ENCODE results near the gene TCF20.

The TCF20 gene

GRCh38 chr22:42300259-42301076 is 30.0 kb upstream of the TCF20 start:
- peak; percentile 24 for DNase-seq

- DNase-seq: peak; percentile 27
These were observed 29.3 kb upstream of the TCF20 start for GRCh38 chr22:42299586-42300258.

GRCh38 chr22:42298746-42299145 is 28.3 kb upstream of the TCF20 start:
- DNase-seq: no peak

- DNase-seq: no peak
These were observed 27.3 kb upstream of the TCF20 start for GRCh38 chr22:42297778-42298177.

GRCh38 chr22:42296883-42297282 is 26.4 kb upstream of the TCF20 start:
- DNase-seq: no peak

DNA sequence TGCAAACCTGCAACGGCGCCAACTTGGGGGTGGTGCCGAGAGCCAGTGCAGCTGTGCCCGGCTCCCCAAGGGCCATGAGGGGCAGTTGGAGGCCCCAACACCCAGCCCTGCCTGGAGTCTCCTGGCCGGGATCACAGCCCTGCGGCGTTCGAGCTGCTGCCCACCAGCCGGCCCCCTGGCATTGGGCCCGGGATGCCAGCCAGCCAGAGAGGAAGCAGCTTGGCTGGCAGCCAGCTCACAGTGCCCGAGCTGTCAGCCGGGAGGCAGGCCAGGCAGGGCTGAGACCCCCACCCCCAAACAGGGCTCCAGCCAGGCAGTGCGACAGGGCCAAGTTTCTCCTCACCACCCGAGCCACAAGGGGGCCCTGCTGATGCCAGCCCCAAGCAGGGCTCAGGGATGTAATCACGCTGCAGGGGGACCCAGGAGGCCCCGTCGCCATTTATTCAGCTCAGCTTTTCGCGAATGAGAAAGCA is 26.0 kb upstream of the TCF20 start:
- no peak for DNase-seq

DNA sequence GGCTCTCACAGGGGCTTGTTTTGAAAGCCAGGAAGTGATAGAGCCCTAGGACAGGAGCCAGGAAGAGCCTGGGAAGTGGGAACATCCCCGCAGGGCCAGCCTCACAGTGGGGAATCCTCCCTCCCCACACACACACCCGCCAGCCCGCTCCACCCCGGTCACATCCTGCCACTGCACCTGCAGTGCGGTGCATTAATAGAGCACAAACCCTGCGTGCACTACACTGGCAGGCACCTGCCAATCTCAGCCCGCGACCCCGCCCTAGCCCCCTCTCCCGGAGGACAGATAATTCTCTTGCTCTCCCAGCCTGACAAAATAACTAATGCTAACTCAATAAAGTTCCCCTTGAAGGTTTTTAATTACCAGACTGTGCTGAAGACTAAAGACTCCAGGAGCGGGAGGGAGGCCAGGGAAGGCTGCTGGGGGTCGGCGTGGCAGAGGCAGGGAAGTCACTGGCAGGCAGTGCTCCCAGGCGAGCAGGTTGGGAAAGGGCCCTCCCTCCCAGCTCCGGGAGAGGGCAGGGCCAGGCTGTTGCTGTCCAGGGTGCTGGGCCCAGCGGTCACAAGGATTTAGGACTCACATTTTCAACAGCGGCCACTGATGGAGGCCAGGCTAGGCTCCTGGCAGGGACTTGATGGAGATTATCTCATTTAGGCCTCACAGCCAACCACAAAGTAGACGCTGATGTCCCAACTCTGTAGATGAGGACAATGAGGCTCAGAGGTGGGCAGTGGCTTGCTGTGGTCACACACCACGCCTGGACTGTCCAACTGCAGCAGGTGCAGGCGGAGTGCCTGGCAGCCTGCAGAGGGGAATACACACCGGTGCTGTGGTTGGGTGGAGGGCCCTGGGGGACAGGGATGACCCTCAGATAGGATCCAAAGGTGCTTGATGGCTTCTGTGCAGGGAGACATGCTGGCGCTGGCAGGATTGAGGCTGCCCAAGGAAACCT is 23.9 kb upstream of the TCF20 start:
- no peak for DNase-seq

GRCh38 chr22:42292732-42293520 is 22.5 kb upstream of the TCF20 start:
- DNase-seq: no peak

DNA sequence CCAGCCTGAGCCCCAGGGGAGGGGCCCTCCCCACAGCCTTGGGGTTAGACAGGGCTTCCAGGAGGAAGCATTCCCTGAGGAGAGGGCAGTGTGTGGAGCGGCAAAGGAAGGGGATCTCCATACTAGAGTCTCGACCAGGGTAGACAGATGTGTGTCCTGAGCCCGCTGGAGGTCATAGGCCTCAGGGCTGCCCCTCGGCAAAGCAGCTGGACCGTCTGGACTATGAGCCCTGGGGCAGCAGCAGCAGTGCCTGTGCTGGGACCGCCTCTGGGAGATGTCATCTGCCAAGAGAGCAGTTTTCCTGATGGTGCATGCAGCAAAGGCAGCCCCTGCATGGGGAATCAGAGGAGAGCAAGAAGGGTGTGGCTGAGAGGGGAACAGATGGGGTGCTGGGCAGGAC is 20.8 kb upstream of the TCF20 start:
- DNase-seq: no peak

- DNase-seq: no peak
These were observed 19.5 kb upstream of the TCF20 start for GRCh38 chr22:42289671-42290541.

- DNase-seq: no peak
These were observed 18.3 kb upstream of the TCF20 start for GRCh38 chr22:42288791-42289190.

DNA sequence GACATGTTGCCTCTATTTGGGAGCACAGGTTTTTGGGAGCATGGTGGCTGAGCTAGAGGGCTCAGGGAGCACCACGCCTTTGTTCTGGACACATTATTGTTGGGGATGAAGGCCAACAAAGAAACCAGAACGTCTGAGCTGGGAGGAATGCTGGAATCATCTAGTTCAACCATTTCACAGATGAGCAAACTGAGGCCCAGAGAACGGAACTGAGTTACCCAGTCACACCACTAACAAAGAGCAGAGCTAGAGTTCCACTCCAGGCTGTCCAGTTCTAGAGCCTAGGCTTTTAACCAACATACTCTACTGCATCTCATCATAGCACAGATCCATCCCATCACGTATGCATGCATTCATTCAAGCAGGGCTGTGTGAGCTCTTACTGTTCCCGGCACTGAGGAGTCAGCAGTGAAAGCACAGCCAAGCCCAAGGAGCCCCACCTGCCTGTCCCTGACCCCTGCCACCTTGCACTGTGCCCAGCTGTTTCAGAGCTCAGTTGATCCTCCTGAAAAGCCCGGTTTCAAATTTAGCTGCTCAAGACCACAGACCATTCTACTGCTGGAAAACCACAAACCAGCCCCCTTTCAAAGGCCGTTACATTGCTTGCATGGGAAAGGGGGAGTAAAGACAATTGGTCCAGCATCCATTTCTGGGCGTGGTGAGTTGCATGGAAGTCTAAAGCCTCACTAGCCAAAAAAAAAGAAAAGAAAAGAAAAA is 16.9 kb upstream of the TCF20 start:
- DNase-seq: no peak

DNA sequence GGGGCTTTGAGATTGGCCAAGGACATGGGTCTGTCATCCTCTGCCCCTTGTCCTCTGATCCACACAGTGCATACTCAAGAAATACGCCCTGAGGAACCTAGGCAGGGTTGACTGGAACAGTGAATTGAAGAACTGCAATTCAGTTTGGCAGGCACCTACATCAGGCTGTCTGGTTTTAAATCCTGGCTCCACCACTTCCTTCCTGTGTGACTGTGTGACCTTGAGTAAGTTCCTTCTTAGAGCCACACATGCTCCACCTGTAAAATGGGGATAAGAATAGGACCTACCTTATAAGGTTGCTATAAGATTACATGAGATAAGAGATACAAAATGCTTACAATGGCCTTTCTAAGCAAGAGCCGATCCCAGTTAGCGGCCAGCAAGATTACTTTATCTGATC is 15.8 kb upstream of the TCF20 start:
- DNase-seq: no peak

DNA sequence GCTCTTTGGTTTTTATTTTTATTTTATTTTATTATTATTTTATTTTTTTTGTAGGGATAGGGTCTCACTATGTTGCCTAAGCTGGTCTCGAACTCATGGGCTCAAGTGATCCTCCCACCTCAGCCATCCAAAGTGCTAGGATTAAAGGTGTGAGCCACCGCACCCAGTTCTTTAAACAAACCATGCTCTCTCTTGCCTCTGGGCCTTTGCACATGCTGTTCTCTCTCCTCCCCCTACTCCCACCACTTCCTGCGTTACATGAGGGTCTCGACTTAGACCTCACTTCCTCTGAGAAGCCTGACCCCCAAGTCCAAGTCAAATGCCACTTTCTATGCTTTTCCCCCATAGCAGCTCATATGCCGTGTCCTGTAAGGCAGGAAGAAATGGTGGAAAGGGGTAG is 15.2 kb upstream of the TCF20 start:
- no peak for DNase-seq

- DNase-seq: no peak
These were observed 14.3 kb upstream of the TCF20 start for GRCh38 chr22:42284643-42285181.

GRCh38 chr22:42284202-42284591 is 13.7 kb upstream of the TCF20 start:
- no peak for DNase-seq

DNA sequence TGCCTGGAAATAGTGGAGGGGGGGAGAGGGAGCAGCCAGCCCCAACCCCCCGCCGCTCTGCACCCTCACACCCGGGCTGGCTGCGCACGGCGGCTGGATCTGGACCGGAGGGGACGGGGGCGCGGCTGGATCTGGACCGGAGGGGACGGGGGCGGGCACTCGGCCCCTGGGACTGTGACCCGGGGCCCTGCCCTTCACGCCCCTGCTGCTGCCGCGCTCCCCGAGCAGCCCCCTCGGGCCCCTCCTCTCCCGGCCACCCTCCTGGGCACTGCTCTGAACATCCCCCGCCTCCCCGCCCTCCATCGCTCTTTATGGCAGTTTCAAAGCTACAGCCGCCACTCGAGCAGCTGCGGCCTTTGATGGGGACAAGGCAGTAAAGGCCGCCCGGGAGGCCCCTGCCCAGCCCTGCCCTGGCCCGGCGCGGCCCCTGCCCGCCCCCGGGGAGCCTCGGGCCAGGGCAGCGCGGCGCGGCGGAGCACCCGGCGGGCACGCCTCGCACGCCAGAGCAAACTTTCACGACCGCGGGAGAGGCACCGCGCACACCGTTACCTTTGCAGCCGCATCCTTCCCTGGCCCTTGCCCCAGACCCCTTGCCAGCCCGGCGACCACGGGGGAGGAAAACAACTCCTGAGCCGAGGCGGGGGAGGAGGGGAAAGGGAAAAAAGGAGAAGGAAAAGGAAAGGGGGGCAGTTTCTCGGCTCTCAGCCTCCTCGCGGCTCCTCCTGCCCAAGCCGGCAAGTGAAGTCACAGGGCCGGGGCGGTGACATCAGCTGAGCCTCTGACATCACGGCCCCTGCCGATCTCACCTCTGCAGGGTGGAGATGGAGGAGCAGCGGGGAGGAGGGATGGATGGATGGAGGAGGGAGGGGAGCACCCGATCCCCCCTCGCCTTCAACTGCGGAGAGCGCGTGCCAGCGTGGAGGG is 13.1 kb upstream of the TCF20 start:
- peak; percentile 31 for DNase-seq

- DNase-seq: no peak
These were observed 12.5 kb upstream of the TCF20 start for GRCh38 chr22:42282943-42283277.

DNA sequence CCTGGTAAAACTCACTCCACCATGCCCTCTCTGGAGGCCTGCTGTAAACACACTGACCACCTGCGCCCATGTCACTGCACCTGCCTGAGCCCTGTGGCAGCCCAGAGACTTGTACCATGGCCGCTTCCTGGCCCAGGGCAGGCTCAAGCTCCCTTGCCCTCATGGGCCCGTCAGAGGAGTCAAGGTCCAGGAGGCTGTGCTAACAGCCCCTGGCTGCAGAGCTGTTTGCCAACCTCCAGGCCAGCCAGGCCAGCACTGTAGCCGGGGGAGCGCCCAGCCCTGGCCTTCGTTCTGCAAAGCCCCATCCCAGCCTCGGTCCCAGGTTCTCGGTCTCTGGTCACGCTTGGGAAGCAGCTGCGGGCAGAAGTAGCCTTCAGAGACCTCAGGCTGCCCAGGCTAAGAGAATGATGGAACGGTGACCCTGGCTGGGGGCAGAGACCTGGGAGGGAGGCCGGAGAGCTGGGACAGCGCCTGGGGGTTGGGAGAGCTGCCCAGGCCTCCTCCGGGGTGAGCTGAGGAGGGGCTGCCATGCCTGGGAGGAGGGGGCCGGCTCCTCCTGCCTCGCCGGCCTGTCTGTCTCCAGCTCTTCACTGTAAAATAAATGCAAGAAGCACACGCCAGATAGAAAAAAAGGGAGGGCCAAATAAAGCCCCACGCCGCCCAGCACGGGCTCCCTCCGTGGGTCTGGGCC is 11.9 kb upstream of the TCF20 start:
- DNase-seq: no peak
